NCI-H460 (cell line): ENCODE measurements around the gene KDELR3. TPM values are rescaled to one million over a fixed set of nuclear protein-coding genes. Genes with fewer than 3 reads are reported as not detected.

Experiments used
- DNase-seq: peaks from one replicate; pipeline ENCODE4 v3.0.0-alpha.2; 2016; ENCODE audit warnings: low read depth; ENCODE audit errors: extremely low read depth
- total RNA-seq: library from RNA; depleted of rRNA; stranded (reverse); fragments of >200 nt; shearing (Covaris generic); gene quantifications from 2 replicates; pipeline ENCODE4 v1.2.3, GENCODE V29; 2014

The KDELR3 gene
- total RNA-seq, 1 experiment from 2014 or later = 10.9 TPM

GRCh38 chr22:38479096-38479837 is 11.4 kb downstream of the KDELR3 start:
- no peak for DNase-seq

- no peak for DNase-seq
These were observed 13.4 kb downstream of the KDELR3 start for GRCh38 chr22:38481162-38481870.

- no peak for DNase-seq
These were observed 14.0 kb downstream of the KDELR3 start for GRCh38 chr22:38481871-38482332.

GRCh38 chr22:38482662-38483308 is 14.9 kb downstream of the KDELR3 start:
- DNase-seq = no peak

GRCh38 chr22:38484244-38484643 is 16.3 kb downstream of the KDELR3 start:
- DNase-seq = no peak

- no peak for DNase-seq
These were observed 17.9 kb downstream of the KDELR3 start for GRCh38 chr22:38485783-38486182.

- DNase-seq = no peak
These were observed 20.1 kb downstream of the KDELR3 start for GRCh38 chr22:38487946-38488345.

GRCh38 chr22:38489142-38489541 is 21.2 kb downstream of the KDELR3 start:
- DNase-seq = no peak

- no peak for DNase-seq
These were observed 21.8 kb downstream of the KDELR3 start for GRCh38 chr22:38489561-38490145.

GRCh38 chr22:38490475-38490874 is 22.6 kb downstream of the KDELR3 start:
- no peak for DNase-seq

GRCh38 chr22:38490915-38491314 is 23.0 kb downstream of the KDELR3 start:
- no peak for DNase-seq

- no peak for DNase-seq
These were observed 23.9 kb downstream of the KDELR3 start for GRCh38 chr22:38491707-38492348.

- no peak for DNase-seq
These were observed 26.6 kb downstream of the KDELR3 start for GRCh38 chr22:38494498-38494897.

GRCh38 chr22:38494939-38495338 is 27.0 kb downstream of the KDELR3 start:
- no peak for DNase-seq

- no peak for DNase-seq
These were observed 30.0 kb downstream of the KDELR3 start for GRCh38 chr22:38497869-38498268.

GRCh38 chr22:38501797-38502672 is 34.1 kb downstream of the KDELR3 start:
- no peak for DNase-seq

- DNase-seq = no peak
These were observed 35.1 kb downstream of the KDELR3 start for GRCh38 chr22:38503021-38503420.

GRCh38 chr22:38504731-38505540 is 37.0 kb downstream of the KDELR3 start:
- no peak for DNase-seq
